GM21381 (cell line): ENCODE measurements around the gene TIAM1.

ENCODE experiments used
- ATAC-seq: cut with Tn5 transposase; IDR thresholded peaks from one replicate; pipeline ENCODE4 v1.9.1; 2021; ENCODE audit warnings: mild to moderate bottlenecking, moderate library complexity; ENCODE audit not compliant: unreplicated experiment

Gene TIAM1, protein sequence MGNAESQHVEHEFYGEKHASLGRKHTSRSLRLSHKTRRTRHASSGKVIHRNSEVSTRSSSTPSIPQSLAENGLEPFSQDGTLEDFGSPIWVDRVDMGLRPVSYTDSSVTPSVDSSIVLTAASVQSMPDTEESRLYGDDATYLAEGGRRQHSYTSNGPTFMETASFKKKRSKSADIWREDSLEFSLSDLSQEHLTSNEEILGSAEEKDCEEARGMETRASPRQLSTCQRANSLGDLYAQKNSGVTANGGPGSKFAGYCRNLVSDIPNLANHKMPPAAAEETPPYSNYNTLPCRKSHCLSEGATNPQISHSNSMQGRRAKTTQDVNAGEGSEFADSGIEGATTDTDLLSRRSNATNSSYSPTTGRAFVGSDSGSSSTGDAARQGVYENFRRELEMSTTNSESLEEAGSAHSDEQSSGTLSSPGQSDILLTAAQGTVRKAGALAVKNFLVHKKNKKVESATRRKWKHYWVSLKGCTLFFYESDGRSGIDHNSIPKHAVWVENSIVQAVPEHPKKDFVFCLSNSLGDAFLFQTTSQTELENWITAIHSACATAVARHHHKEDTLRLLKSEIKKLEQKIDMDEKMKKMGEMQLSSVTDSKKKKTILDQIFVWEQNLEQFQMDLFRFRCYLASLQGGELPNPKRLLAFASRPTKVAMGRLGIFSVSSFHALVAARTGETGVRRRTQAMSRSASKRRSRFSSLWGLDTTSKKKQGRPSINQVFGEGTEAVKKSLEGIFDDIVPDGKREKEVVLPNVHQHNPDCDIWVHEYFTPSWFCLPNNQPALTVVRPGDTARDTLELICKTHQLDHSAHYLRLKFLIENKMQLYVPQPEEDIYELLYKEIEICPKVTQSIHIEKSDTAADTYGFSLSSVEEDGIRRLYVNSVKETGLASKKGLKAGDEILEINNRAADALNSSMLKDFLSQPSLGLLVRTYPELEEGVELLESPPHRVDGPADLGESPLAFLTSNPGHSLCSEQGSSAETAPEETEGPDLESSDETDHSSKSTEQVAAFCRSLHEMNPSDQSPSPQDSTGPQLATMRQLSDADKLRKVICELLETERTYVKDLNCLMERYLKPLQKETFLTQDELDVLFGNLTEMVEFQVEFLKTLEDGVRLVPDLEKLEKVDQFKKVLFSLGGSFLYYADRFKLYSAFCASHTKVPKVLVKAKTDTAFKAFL (N-terminal part only)

DNA sequence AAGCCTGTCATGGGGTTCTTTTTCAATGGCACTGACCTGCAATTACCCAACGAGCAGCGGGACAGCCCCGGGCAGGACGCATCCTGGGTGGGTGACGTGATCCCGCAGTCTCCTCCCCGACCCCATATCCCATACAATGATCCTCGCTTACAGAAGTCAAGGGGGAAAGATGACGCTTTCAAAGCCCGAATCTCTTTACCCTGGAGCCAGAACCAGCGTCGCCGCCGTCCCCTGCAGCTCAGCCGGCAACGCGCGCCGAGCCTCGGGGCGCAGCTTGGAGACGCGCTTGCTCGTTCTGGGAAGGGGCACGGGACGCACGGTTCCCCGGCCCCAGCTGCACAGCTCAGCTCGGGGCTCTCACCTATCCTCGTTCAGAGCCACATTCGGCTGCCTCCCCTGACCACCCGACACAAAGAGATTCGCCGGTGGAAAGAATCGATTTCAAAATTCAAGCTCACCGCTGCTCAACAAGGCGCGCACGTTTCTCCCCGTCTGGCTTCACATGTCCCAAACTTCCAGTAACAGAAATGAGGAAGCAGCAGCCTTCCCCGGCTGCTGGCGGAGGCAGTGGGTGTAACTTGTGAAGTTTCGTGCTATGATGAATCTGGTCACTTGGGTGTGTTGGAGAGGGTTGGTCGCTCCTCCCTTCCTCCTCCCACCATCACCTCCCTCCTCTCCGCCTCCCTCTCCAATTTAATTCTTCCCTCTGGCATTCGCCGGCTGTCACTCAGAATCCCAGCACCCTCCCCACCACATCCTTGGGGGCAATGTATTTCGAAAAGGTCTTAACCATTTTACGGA lies at the start of gene TIAM1:
TSS of gene TIAM1 (minus strand) at position 582 of the 801 bp plus-strand sequence. CDS start 77,289 bp downstream, outside the sequence.
- no peak for ATAC-seq

DNA sequence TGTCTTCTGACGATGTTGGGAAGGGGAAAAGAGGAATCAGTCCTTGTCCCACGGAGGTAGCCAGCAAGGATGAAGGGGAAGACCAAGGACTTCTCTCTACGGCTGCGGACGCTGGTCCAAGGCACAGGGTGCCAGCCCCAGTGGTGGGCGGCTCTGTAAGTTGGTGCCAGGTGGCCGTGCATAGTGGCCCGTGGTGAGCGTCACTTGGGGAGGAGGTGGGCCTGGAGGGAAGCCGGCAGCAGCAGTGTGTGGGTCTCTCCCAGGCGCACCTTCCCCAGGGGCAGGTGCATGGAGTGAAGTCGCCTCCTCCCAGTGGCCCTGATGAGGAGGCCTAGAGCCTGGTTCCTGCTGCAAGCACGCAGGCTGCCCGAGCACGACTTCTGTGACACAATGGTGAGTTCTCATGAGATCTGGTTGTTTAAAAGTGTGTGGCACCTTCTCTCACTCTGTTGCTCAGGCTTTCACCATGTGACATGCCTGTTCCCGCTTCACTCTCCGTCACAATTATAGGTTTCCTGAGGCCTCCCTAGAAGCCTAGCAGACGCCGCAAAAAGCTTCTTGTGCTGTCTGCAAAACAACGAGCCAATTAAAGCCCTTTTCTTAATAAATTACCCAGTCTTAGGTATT lies 43.6 kb upstream of the TIAM1 start:
- no peak for ATAC-seq

DNA sequence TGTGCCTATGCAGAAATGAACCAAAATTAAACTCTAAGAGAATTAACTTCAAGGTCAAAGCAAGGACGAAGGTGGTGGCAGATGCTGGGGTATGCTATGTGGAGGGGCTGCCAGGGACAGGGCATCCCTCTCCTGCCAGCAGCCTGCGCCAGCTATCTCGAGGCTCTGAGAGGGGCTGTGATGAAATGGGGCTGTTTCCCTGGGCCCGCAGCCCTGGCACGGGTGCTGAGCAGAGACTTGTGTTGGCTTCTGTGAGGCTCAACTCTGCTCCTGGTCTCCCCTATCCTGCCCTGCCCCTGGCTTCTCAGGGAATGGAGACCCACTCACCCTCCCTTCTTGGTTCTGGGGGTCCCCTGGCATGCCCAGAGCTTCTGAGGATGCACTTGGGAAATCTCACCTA lies 41.9 kb upstream of the TIAM1 start:
- ATAC-seq = no peak

DNA sequence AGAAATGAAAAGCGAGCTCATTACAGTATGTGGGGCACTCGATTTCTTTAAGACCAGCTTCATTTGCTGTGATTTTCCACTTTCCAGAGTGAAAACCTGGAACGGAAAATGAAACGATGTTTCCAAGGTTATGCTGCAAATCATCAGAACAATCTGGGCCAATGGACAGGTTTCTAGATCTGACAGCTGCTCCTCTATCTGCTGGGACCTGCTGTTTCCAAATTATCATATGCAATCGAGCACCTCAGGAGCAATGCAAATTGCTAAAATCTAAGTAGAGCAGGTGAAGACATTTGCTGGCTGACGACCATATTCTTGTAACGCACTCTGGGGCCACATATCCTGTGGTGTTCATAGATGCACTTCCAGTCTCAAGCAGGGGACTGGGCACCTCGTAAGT lies 39.7 kb upstream of the TIAM1 start:
- ATAC-seq = no peak

DNA sequence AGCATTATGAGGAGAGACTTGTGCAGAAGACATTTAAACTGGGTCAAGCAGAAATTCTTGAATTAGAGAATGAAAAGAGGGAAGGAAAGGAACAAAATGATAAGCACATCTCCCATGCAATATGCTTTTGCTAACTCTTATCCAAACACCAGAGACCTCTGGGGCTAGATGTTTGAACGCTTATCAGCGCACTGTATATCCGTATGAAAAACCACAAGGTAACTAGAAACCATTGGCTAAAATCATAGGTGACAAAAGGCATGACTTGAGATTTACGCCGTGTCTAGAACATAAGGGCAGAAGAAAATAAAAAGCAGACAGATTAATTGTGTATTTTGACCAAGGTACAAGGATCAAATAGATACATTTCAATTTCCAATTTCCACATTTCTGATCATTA lies 38.0 kb upstream of the TIAM1 start:
- ATAC-seq = no peak

DNA sequence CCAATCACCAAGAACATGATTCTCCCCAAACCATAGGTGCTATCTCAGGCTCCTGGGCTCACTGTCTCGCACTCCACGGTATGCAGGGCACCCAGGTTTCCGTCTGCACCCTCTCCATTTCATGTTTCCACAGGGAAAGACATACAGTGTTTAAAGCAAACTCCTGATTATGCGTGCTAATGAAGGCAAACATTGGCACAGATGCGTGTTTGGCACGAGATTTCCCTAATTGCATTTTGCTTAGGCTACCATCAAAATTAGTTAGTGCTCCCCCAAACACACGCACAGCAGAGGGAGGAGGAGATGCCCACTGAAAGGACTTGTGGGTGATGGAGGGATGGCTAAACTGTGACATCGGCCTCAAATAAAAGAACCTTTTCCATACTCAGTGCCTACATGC lies 32.2 kb upstream of the TIAM1 start:
- ATAC-seq = no peak

DNA sequence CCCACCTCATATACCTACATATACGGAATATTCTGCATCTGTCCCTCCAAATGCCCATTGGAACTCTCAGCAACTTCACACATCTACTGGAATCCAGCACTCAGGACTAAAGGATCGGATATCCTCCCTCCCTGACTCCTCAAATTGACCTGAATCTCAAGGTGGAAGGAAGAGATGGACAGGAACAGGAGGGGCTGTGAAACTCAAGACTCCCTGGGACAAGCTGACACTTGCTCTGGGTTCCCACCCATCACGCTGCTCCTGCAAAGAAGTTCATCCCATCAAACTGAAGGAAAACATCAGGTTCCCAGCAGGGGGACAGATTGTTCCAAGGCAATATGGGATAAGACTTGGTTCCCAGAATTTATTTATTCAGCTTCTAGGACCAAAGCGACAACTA lies 30.3 kb upstream of the TIAM1 start:
- no peak for ATAC-seq

DNA sequence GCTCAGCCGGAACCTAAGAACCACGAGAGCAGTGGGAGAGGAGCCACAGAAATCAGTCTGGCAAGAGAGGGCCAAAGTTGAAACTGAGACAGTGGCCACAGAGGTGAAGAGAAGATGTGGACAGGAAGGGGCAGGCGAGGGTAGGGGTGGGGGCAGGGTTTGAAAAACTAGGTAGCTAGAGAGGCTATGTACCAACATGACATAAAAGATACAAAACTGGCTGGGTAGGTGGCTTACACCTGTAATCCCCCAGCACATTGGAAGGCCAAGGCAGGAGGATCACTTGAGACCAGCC lies 28.4 kb upstream of the TIAM1 start:
- ATAC-seq = no peak

DNA sequence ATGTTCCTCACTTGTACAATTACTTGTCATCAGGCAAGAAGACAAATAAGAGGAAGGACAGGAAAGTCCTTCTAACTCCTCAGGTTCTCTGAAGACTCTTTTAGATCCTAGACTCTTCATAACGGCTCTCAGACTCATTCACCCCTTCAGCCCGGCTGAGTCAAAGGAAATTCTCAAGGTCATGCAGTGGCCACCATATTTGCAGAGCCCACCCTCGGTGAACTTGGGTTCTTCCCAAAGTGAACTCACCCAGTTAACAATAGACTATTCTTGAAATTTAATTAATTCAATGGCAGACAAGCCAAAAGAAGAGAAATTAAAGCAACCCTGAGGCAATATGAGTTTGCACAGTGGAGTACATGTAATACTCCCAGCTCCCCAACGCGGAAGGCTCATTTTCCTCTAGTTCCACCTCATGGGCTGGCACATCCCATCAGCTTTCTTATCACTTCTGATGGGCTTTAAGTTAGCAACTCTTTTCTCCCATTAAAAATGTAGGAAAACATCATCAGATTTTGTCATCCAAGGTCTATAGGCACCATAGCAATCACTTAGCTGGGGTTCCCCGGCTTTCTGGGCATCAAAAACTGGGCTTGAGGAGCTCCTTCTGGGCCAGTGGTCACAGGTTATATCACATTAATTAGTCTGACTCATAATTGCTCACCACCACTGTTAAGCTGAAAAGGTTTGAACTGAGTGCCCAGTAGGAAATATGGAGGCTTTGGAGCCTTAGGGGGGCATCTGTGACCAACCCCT lies 27.8 kb upstream of the TIAM1 start:
- ATAC-seq = no peak

DNA sequence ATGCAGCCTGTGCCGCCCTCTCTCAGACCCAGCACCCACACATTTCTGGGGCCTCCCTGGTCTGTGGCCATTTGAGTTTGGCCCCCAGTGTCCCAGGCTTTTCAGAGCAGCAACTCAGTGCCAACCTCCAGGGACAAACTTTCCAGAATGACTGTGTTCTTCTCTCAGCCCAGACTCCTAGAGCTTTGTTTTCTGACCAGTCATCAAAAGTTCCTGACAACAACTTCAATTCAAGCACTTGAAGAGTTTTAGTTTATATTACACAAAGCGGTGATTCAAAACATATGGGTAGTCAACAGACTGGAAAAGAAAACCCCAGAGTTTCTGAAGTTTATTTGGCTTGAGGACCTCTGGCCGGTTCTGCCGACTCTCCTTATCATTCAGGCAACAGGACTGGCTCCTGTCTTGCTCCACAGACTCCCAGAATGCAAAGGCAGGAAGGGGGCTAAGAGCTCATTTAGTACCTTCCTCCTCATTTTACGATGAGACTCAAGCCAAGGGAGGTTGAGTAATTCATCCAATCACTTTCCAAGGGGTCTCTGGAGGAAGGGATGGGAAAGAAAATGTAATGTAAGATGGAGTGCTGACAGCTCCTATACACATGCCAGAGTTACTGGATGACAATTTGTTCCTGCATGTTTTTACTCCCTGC lies 27.0 kb upstream of the TIAM1 start:
- ATAC-seq = no peak

DNA sequence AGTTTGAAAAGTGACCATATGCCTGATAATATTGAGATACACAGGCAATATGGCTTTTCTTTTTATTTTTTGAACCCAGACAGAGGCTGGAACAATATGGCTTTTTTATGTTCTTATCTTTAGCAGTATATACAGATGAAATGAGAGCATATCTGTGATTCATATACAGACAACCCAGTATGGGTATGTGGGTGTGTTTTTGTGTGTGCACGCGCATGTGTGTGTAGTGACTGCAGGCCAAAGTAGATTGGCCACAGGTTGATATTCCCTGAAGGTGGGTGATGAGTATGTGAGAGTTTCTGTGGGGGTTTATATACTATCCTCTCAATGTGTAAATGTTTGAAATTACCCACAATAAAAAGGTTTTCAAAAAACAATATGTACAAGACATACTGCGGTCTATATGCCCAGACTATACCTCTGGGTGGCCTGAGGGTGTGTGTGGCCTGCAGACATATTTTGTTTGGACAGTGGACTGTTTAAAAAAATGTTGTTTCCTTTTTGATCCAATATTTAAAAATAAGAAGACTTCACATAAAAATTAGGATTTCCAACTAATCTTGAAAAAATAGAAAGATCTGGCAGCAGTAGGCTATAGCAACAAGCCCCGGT lies 26.3 kb upstream of the TIAM1 start:
- ATAC-seq = no peak

DNA sequence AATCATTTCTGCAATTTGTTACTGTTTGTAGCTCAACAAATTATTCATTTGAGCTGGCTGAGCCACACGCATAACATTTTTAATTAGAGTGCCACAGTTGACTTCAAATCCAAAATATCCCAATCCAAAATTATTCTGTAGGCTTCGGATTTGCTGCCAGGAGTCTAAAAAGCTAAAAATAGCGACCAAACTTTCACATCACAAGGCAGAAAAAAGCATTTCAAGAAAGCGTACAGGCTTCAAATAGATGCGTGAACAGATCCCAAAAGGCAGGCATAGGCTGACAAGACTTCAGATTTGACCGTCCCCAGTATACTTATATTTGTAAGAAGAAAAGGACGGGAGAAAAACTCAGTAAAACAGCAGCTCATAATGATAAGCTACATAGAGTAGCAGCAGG lies 24.3 kb upstream of the TIAM1 start:
- ATAC-seq = no peak

DNA sequence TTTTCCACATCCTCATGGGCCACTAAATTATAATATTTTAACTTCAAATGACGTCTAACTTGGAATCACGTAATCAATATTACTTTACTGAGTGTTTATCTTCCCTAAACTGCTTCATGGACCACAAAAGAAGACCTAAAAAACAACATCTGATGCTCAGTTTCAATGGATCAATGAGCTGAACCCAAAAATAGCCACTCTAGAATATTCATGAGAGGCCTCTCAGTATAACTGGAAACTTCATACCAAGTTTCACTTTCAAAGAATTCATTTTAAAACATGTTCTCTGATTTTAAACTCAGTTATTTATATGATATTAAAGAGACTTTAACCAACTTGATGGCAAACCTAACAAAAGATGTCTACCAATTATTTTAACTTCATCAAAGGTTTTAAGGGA lies 23.7 kb upstream of the TIAM1 start:
- ATAC-seq = no peak

DNA sequence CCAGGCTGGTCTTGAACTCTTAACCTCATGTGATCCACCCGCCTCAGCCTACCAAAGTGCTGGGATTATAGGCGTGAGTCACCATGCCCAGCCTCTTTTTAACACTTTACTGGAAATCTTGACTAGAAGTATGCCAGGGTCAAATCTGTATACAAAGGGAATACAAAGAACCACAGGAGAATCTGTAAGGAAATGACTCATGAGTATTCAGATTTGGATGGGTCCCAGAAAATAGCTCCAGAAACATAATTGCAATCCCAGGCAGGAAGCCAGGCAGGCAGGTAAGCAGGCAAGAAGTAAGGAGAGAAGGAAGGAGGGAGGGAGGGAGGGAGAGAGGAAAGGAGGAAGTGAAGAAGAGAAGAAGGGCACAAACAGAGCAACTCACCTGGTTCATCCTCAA lies 22.8 kb upstream of the TIAM1 start:
- no peak for ATAC-seq

DNA sequence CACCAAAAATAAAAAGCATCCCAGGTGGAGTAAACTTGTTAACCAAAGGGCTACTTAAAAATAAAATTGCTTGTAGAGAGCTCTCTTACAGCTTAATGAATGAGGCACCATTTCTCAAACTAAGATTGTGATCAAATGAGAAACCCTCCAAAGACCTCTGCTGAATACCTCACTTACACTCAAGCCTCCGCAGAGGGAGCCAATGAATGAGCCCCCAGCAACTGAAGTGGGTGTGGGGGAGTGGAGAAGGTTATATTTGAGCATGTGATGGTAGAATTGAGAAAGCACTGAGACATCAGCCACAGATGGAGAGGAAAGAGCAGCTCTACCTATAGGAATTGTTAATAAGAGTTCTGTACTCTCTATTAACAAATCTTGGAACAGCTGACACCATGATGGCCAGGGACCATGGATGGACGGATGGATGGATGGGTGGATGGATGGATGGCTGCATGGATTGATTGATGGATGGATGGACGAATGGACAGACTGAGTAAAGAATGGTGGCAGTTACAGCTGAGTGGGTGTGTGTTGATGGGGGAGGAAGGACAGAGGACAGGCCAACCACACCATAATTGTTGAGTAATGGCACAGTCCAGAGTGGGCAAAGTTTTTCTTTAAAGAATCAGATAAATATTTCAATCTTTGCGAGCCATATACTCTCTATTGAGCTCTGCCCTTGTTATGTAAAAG lies 20.3 kb upstream of the TIAM1 start:
- no peak for ATAC-seq

DNA sequence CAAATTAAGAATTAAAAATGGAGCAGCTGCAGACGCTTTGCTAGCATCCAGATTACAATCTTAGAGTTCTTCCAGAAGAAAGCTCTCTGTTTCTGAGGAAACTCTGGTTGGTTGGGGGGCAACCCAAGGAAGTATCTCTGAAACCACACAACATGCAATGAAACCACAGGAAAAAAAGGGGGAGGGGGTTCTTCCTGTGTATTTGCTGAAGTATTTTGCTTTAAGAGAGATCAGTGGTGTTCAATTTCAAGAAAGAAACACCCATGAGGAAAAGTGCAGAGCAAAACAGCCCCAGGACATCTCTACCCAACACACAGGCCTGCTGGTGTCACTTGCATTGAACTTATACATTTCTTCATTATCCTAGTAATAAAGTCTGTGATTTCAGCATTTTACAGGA lies 19.7 kb upstream of the TIAM1 start:
- ATAC-seq = no peak

DNA sequence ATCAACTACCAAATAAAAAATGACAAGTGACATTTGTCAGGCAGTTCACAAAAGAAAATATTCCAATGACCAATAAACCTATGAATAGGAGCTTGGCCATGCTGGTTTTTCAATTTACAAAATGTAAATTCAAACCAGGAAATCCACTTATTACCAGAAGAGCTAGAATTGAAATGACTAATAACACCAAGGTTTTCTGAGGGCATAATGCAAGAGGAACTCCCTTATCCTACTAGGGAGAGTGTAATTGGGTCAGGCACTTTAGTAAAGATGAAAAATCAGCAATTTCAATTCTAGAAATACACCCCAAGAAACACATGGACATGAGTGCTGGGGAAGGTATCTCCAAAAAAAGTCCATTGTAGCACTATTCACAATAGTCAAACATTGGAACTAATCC lies 16.7 kb upstream of the TIAM1 start:
- ATAC-seq = no peak

DNA sequence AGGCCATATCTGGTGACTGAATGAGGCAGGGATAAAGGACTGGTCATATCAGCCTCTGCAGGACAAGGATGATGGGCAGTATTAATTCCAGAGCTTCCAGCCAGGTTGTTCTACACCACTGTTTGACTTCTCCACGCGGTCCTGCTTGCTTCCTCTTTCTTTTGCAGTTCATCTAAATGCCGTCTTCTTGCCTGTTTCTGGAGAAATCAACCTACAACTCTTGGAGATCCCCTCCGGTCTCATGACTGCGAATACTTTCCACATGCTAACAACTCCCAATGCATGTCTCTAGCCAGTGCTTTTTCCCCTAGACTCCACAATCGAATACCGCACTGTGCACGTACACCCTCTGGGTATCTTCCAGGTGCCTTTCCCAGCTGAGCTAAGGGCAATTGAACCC lies 14.1 kb upstream of the TIAM1 start:
- ATAC-seq = no peak
